M059J (cell line): Measurements from ENCODE around the gene RCAN1. TPM values are rescaled to one million over a fixed set of nuclear protein-coding genes. Genes with fewer than 3 reads are reported as not detected.

ENCODE experiments used
- DNase-seq: peaks from one replicate; pipeline ENCODE4 v3.0.0-alpha.2; 2012; ENCODE audit warnings: low read depth
- total RNA-seq: library from RNA; depleted of rRNA; stranded (reverse); fragments of >200 nt; shearing (Covaris generic); gene quantifications from 2 replicates; pipeline ENCODE4 v1.2.3, GENCODE V29; 2014

Gene RCAN1
- total RNA-seq, 1 experiment from 2014 or later: 181 TPM

- peak; percentile 90 for DNase-seq
These were observed 70.8 kb downstream of the RCAN1 start for GRCh38 chr21:34544032-34544496.

- DNase-seq: no peak
These were observed 71.9 kb downstream of the RCAN1 start for GRCh38 chr21:34543017-34543416.

DNA sequence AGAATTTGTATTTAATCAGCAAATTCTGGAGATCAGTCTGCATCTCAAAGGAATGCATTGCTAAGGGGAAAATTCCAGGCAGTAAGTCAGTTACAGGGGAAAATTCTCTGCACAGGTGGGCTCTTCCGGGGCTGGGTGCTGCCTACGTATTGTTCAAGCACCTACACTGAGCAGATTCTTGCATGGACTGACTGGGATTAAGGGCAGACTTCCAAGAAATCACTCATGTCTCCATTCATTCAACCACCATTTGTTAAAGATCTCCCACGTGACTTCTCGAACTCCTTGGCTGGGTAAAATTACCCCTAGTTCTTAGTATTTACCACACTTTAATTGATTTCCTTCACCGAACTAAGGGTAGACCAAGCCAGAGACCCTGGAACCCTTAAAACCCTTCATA lies 74.7 kb downstream of the RCAN1 start:
- peak; percentile 52 for DNase-seq

DNA sequence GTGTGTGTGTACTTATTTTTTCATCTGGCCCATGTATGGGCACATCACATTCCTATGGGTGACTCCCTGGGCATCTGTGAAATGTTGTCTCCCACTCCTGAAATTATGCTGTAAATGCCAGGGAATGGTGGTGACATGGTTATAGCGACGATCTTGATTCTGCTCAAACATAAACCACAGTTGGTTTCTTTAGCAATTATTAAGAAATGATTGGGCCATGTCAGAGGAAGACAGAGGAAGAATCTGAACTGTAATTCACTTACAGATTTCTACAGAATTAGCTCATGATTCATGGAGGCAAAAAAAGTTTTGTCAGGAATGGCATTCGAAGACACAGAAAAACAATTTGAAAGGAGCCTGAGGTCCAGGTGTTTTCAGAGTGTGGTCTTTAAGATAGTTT lies 77.1 kb downstream of the RCAN1 start:
- peak; percentile 64 for DNase-seq

DNA sequence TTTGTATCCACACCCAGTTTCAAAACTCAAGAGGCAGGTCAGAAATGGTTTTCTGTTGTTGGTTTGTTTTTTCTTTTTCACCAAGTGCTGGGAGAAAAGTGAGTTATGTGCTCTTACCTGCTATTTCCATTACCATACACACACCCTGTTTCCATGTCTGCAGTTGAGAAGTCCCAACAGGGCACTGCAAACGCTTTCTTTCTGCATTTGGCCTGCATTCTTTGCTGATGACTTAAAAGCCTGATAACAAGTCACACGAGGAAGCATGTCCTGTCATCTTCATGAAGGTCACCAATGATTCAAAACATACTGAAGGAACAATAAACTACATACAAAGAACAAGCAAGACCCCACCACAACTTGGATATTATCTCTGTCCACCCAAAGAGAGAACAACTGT lies 78.1 kb downstream of the RCAN1 start:
- DNase-seq: peak; percentile 92

DNA sequence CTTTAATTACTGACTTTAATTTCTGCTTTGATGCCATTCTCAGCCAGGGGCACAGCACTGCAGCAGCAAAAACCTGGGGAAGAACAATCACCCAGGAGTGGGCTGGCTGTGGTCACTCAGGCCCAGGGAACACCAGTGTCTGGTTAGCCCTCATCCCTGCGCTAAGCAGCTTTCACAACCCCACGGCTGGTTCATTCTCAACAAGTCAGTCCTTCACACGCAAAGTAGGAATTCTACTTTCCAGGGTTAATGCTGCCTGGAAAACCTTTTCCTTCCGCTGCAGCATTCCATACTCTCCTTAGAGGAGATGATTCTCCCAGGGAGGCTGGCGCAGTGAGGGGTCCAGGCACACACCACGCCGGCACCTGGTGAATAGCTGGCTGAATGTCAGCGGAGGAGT lies 78.6 kb downstream of the RCAN1 start:
- DNase-seq: no peak

DNA sequence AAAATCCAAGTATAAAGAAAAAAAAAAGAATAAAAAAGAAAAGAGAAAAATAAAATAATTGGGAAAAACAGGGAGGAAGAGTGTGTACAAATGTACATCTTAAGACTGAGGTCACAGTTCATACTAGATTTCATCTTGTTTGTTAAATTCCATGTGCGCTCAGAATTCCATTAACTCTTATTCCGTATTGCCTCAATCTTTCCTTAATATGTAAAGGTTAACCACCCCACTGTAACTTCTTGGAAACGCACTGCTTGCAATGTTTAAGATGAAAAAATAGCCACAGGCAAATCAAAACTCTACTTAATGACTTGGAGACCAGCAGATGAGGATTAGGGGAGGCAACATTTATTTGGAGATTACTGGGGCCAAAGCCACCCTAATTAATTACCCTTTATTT lies 79.0 kb downstream of the RCAN1 start:
- DNase-seq: no peak

DNA sequence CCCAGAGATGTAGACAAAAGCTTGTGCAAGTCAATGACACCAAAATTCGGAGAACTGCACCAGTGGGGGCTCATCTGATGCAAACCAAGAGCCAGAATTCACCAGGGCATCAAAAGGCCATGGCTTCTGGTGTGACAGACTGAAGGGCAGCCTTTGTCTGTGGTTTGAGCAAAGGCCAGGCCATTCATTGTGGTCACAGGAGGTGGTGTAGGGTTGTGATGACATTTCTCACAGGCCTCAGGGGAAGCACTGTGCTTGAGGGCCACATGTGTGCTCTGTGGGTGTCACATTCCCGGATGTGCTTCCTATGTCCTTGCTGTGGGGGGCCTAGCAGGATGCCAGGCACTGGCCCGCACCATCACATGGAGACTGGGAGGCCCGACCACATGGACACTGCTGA lies 80.4 kb downstream of the RCAN1 start:
- peak; percentile 97 for DNase-seq

DNA sequence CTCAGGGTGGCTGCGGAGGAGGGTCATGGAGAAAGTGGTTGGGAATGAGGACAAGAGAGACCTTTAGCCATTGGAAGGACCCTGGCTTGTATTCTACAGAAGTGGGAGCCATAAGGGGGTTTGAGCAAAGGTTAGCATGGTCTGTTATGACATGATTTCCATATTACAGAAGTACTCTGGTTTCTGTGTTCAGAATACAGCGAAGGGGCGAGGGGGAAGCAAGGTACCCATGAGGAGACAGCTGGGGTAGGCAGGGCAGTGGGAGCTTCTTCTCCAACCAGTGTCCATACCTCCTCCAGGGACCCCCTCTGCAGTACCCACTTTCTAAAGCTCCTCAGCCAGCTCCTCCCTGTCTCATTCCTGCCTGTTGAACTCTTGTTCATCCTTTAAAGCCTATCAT lies 81.0 kb downstream of the RCAN1 start:
- DNase-seq: no peak

DNA sequence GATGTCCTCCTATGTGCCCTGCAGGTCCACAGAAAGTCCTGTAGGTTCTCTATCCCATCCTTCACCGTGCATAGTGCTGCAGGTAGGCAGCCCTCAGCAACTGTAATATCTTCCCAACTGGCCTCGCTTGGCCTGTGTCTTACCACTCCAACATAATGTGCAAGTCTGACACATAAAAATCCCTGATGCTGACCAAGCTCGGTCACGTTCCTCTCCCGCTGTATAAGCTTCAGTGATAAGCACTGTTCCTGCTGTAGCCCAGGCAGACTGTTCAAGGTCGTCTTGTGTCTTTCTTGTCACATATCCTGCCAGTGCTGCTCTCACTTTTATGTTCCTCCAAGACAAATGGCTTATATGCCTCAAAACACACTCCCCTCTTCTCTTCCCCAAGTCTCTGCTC lies 83.5 kb downstream of the RCAN1 start:
- DNase-seq: no peak

- DNase-seq: peak; percentile 87
These were observed 84.7 kb downstream of the RCAN1 start for GRCh38 chr21:34530261-34530660.

GRCh38 chr21:34528131-34528561 lies 86.8 kb downstream of the RCAN1 start:
- DNase-seq: peak; percentile 52

- peak; percentile 100 for DNase-seq
These were observed 88.2 kb downstream of the RCAN1 start for GRCh38 chr21:34526618-34527290.

DNA sequence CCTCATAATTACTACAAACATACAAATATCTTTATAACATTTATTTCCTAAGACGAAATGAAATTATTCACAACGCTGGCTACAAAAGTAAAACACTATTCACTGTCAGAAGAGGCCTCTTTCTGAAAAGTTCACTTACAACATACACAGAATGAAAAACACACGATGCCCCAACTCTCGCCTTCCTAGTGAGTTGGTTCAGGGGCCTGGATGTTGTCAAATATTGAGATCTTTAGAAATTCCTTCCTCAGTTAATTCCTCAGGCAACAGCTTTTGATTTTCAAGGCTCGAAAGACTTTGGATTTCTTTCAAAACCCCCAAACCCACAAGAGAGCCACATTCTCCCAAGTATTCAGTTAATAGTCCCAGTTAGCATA lies 88.7 kb downstream of the RCAN1 start:
- no peak for DNase-seq

DNA sequence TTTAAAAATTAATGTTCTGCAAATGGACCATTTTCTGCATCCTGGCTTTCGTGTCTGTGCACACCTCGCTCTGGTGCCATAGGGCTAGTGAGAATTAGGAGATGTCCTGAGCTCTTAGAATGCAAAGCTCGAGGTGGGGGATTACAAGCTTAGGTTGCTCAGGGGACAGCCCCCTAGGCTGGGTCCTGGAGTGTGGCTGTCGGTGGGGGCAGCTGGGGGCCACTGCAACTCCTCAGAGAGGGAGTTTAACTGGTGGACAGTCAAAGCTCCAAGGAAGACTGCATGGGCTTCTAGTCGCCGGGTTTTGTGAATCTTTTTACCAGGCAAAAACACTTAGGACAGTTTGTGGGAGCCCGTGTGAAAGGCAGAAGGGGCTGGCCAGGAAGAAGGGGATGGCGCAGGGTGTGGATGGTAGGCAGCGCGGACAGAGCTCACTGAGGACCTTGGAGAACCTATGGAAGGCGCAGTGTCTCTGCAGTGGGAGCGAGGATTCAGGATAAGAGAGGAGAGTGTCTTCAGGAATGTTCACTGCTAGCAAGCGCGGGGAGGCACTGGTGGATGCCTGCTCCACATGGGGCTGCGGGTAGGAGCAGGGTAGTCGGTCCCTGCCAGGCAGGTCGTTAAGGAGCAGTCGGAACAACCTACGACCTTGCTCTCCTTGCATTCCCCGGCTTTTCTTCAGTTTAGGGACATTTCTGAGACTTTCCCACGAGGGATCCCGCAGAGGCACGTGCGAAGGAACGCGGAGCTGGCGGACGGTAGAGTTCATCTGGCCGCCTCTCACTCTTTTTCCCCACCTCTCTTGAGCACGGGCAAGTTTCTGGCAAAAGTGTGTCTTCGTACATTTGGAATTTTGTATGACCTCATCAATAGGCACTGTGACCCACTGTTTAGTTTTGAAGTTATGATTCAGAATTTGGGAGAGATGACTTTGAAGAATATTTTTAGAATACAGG lies 90.0 kb downstream of the RCAN1 start:
- DNase-seq: peak; percentile 62

GRCh38 chr21:34523019-34523555 lies 91.8 kb downstream of the RCAN1 start:
- no peak for DNase-seq

DNA sequence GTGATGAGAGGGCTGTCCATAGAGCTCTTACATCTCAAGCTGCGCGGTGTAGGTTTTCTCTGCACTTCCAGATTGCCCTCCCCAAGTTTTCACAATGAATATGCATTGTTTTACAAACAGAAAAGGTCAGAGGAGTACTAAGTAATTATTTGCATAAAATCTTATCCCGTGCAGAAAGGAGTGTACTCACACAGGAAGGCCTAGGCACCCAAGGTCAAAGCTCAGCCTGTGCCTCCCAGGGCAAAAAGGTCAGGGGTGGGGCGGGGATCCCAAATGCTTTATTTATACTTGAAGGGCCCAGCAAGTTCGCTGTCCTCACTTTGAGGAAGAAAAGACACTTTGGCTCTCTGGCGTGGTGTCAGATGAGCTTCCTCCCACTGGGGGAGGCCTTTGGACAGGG lies 92.6 kb downstream of the RCAN1 start:
- DNase-seq: no peak

DNA sequence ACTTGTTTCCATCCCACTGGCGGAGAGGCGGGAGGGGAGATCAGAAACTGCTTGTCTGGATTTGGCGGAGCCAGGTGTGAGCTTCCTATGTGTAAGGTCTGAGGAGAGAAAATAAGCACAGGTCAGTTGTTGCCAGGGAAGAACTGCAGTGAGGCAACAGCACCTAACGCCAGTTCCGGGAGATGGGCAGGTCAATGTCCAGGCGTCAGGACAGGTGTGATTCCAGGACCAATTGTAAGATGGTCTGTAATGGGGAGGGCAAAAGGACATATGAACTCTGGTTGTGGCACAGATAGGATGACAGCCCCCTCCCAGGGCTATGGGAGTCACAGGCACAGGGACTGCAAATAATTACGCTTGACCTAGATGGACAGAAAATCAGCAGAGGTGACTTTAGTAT lies 93.4 kb downstream of the RCAN1 start:
- no peak for DNase-seq

- DNase-seq: no peak
These were observed 94.0 kb downstream of the RCAN1 start for GRCh38 chr21:34520764-34521508.

GRCh38 chr21:34520281-34520680 lies 94.6 kb downstream of the RCAN1 start:
- no peak for DNase-seq

DNA sequence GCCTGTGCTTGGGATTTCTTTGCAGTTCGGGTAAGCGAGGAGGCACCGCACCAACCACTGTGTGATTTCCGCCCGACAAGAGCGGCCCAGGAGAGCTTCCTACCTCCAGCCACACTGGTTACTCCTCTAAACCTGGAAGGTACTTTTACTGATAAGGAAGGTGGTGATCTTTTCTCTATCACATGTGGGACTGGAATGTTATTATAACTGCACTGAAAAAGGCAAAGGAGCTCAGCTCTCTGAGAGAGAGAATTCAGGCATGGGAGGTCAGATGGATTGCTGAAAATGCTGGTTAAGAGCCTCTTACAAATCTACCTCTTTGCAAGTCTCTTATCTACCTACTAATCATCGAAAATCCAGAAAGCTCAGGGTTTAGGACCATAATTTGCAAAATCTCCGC lies 95.2 kb downstream of the RCAN1 start:
- no peak for DNase-seq

DNA sequence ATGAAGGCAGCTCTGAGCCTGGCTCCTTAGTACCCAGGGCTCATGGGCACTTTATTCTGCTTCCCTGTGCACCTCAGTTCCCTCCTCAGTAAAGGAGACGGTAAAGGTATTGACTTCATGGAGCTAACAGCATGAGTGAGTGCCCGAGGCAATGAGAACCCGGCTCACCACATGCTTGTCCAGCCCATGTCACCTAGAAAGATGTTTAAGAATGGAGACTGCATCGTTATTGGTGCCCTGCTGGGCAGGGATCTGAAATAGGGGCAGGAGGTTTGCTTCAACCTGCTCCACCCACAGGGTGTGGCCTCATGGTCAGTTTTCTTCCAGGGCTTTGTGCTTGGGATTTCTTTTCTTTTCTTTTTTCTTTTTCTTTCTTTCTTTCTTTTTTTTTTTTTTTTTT lies 95.9 kb downstream of the RCAN1 start:
- no peak for DNase-seq
